WTC11 (cell line): ENCODE results near the gene CFAP74. TPM values are rescaled to one million over a fixed set of nuclear protein-coding genes. Genes with fewer than 3 reads are reported as not detected.

Experiments used
- ATAC-seq: fragments of 200-7000 bp; cut with Tn5 transposase; 2 replicates; pipeline ENCODE4 v1.10.0; 2021; ENCODE audit warnings: mild to moderate bottlenecking, moderate library complexity
- CTCF ChIA-PET: fragments of 300-600 bp; sonication (Branson Sonifier 250); formaldehyde crosslinking; loops from one replicate; lab custom pipeline; 2021; ENCODE audit warnings: antibody characterized with exemption; lab: Charles Lee
- POLR2A ChIA-PET: fragments of 350-600 bp; sonication (Branson Sonifier 250); formaldehyde crosslinking; loops from one replicate; lab custom pipeline; 2021; ENCODE audit warnings: antibody characterized with exemption; lab: Charles Lee
- DNase-seq: peaks from one replicate; pipeline ENCODE4 v3.0.0; 2021; ENCODE audit warnings: low spot score
- H3K27ac Mint-ChIP-seq: 2 replicates; pipeline ENCODE4 v1.8.0; 2021; ENCODE audit warnings: mixed read lengths
- H3K27me3 Mint-ChIP-seq: 2 replicates; pipeline ENCODE4 v1.8.0; 2021; ENCODE audit warnings: low read depth, mild to moderate bottlenecking, moderate library complexity, mixed read lengths
- H3K36me3 Mint-ChIP-seq: 2 replicates; pipeline ENCODE4 v1.8.0; 2021; ENCODE audit warnings: mixed read lengths
- H3K4me1 Mint-ChIP-seq: 2 replicates; pipeline ENCODE4 v1.8.0; 2022; ENCODE audit warnings: mixed read lengths
- H3K4me3 Mint-ChIP-seq: 2 replicates; pipeline ENCODE4 v1.8.0; 2021; ENCODE audit warnings: mild to moderate bottlenecking, moderate library complexity, mixed read lengths
- H3K9me3 Mint-ChIP-seq: 2 replicates; pipeline ENCODE4 v1.8.0; 2021; ENCODE audit warnings: mixed read lengths
- AFF4 ChIP-seq: sonication (generic); formaldehyde crosslinking; IDR thresholded peaks from 2 replicates; pipeline ENCODE4 v1.8.1; 2023; ENCODE audit warnings: mild to moderate bottlenecking, missing genetic modification reagents, borderline replicate concordance
- CREM ChIP-seq: sonication (generic); formaldehyde crosslinking; IDR thresholded peaks from 2 replicates; pipeline ENCODE4 v1.8.1; 2022; ENCODE audit warnings: mild to moderate bottlenecking, missing genetic modification reagents, moderate library complexity
- ESRRA ChIP-seq: sonication (generic); formaldehyde crosslinking; IDR thresholded peaks from 2 replicates; pipeline ENCODE4 v1.8.1; 2022; ENCODE audit warnings: mild to moderate bottlenecking, missing genetic modification reagents, borderline replicate concordance
- HMGA2 ChIP-seq: fragments of 250-450 bp; sonication (Bioruptor Pico); IDR thresholded peaks from 2 replicates; pipeline ENCODE4 v1.4.0; 2021; ENCODE audit warnings: mild to moderate bottlenecking, moderate library complexity
- RORB ChIP-seq: fragments of 250-450 bp; sonication (Bioruptor Pico); IDR thresholded peaks from 2 replicates; pipeline ENCODE4 v1.9.0; 2021; ENCODE audit warnings: mild to moderate bottlenecking
- TP53 ChIP-seq: sonication (generic); formaldehyde crosslinking; IDR thresholded peaks from 2 replicates; pipeline ENCODE4 v1.8.1; 2023; ENCODE audit warnings: mild to moderate bottlenecking, missing genetic modification reagents
- USF2 ChIP-seq: sonication (generic); formaldehyde crosslinking; IDR thresholded peaks from 2 replicates; pipeline ENCODE4 v1.8.1; 2023; ENCODE audit warnings: mild to moderate bottlenecking, missing genetic modification reagents, moderate library complexity
- ZBTB21 ChIP-seq: sonication (generic); formaldehyde crosslinking; IDR thresholded peaks from 2 replicates; pipeline ENCODE4 v1.8.1; 2023; ENCODE audit warnings: mild to moderate bottlenecking, missing genetic modification reagents, borderline replicate concordance
- ZMAT4 ChIP-seq: fragments of 250-450 bp; sonication (Bioruptor Pico); IDR thresholded peaks from 2 replicates; pipeline ENCODE4 v1.9.0; 2021; ENCODE audit warnings: mild to moderate bottlenecking
- ZNF121 ChIP-seq: sonication (generic); formaldehyde crosslinking; IDR thresholded peaks from 2 replicates; pipeline ENCODE4 v1.8.0; 2023; ENCODE audit warnings: missing genetic modification reagents
- ZNF138 ChIP-seq: sonication (generic); formaldehyde crosslinking; conservative IDR thresholded peaks from 2 replicates; pipeline ENCODE4 v1.8.1; 2022; ENCODE audit warnings: mild to moderate bottlenecking, moderate library complexity, missing genetic modification reagents
- ZNF232 ChIP-seq: sonication (generic); formaldehyde crosslinking; IDR thresholded peaks from 2 replicates; pipeline ENCODE4 v1.8.0; 2022; ENCODE audit warnings: mild to moderate bottlenecking, missing genetic modification reagents
- ZNF263 ChIP-seq: sonication (generic); formaldehyde crosslinking; IDR thresholded peaks from 2 replicates; pipeline ENCODE4 v1.8.1; 2022; ENCODE audit warnings: low read depth, mild to moderate bottlenecking, moderate library complexity, missing genetic modification reagents
- ZNF396 ChIP-seq: fragments of 250-450 bp; sonication (Bioruptor Pico); IDR thresholded peaks from 2 replicates; pipeline ENCODE4 v1.8.0; 2021; ENCODE audit warnings: mild to moderate bottlenecking, moderate library complexity, borderline replicate concordance
- ZNF425 ChIP-seq: fragments of 250-450 bp; sonication (Bioruptor Pico); conservative IDR thresholded peaks from 2 replicates; pipeline ENCODE4 v1.9.0; 2021; ENCODE audit warnings: mild to moderate bottlenecking
- ZSCAN18 ChIP-seq: fragments of 250-450 bp; sonication (Bioruptor Pico); IDR thresholded peaks from 2 replicates; pipeline ENCODE4 v2.1.2; 2022; ENCODE audit warnings: mild to moderate bottlenecking, moderate library complexity
- total RNA-seq: library from RNA; stranded (reverse); gene quantifications from 3 replicates; pipeline ENCODE4 v1.2.3, GENCODE V29; 2021
- TF ChIP-seq, protein P1 (sequence below): sonication (generic); formaldehyde crosslinking; IDR thresholded peaks from 2 replicates; pipeline ENCODE4 v1.8.1; 2022; ENCODE audit warnings: missing genetic modification reagents, borderline replicate concordance
- TF ChIP-seq, protein P2 (sequence below): sonication (generic); formaldehyde crosslinking; conservative IDR thresholded peaks from 2 replicates; pipeline ENCODE4 v1.8.1; 2023; ENCODE audit warnings: mild to moderate bottlenecking, low read depth, missing genetic modification reagents, moderate library complexity
- TF ChIP-seq, protein P3 (sequence below): sonication (generic); formaldehyde crosslinking; IDR thresholded peaks from 2 replicates; pipeline ENCODE4 v1.8.1; 2022; ENCODE audit warnings: low read depth, mild to moderate bottlenecking, moderate library complexity, missing genetic modification reagents, borderline replicate concordance
- TF ChIP-seq, protein P4 (sequence below): fragments of 250-450 bp; sonication (Bioruptor Pico); IDR thresholded peaks from 2 replicates; pipeline ENCODE4 v1.9.0; 2021; ENCODE audit warnings: moderate library complexity, mild to moderate bottlenecking, inconsistent platforms, borderline replicate concordance

The CFAP74 gene
- total RNA-seq, 1 experiment from 2014 or later: 0.35 TPM

- DNase-seq (no peak), ATAC-seq (no peak)
- Mint-ChIP-seq H3K4me3 (no peak overlapping the region), H3K9me3 (peaks cover 6% of the 10 kb centered on the region)
- TF ChIP-seq, protein P1, sequence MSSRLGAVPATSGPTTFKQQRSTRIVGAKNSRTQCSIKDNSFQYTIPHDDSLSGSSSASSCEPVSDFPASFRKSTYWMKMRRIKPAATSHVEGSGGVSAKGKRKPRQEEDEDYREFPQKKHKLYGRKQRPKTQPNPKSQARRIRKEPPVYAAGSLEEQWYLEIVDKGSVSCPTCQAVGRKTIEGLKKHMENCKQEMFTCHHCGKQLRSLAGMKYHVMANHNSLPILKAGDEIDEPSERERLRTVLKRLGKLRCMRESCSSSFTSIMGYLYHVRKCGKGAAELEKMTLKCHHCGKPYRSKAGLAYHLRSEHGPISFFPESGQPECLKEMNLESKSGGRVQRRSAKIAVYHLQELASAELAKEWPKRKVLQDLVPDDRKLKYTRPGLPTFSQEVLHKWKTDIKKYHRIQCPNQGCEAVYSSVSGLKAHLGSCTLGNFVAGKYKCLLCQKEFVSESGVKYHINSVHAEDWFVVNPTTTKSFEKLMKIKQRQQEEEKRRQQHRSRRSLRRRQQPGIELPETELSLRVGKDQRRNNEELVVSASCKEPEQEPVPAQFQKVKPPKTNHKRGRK: no peak
- TF ChIP-seq ZMAT4 (CRISPR knock-in tag) (no peak), RORB (CRISPR knock-in tag) (no peak), USF2 (CRISPR knock-in tag) (no peak), ZNF396 (CRISPR knock-in tag) (no peak), ZNF138 (CRISPR knock-in tag) (no peak), ZNF121 (CRISPR knock-in tag) (no peak), ZBTB21 (no peak), ZNF425 (CRISPR knock-in tag) (no peak), TP53 (CRISPR knock-in tag) (no peak), HMGA2 (CRISPR knock-in tag) (no peak), ESRRA (CRISPR knock-in tag) (no peak), ZNF232 (CRISPR knock-in tag) (no peak), ZNF263 (CRISPR knock-in tag) (no peak), CREM (CRISPR knock-in tag) (no peak), AFF4 (CRISPR knock-in tag) (no peak), ZSCAN18 (no peak)
- TF ChIP-seq, protein P2, sequence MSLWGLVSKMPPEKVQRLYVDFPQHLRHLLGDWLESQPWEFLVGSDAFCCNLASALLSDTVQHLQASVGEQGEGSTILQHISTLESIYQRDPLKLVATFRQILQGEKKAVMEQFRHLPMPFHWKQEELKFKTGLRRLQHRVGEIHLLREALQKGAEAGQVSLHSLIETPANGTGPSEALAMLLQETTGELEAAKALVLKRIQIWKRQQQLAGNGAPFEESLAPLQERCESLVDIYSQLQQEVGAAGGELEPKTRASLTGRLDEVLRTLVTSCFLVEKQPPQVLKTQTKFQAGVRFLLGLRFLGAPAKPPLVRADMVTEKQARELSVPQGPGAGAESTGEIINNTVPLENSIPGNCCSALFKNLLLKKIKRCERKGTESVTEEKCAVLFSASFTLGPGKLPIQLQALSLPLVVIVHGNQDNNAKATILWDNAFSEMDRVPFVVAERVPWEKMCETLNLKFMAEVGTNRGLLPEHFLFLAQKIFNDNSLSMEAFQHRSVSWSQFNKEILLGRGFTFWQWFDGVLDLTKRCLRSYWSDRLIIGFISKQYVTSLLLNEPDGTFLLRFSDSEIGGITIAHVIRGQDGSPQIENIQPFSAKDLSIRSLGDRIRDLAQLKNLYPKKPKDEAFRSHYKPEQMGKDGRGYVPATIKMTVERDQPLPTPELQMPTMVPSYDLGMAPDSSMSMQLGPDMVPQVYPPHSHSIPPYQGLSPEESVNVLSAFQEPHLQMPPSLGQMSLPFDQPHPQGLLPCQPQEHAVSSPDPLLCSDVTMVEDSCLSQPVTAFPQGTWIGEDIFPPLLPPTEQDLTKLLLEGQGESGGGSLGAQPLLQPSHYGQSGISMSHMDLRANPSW (CRISPR knock-in tag): no peak
- TF ChIP-seq, protein P3, sequence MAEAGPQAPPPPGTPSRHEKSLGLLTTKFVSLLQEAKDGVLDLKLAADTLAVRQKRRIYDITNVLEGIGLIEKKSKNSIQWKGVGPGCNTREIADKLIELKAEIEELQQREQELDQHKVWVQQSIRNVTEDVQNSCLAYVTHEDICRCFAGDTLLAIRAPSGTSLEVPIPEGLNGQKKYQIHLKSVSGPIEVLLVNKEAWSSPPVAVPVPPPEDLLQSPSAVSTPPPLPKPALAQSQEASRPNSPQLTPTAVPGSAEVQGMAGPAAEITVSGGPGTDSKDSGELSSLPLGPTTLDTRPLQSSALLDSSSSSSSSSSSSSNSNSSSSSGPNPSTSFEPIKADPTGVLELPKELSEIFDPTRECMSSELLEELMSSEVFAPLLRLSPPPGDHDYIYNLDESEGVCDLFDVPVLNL (CRISPR knock-in tag): no peak
- TF ChIP-seq, protein P4, sequence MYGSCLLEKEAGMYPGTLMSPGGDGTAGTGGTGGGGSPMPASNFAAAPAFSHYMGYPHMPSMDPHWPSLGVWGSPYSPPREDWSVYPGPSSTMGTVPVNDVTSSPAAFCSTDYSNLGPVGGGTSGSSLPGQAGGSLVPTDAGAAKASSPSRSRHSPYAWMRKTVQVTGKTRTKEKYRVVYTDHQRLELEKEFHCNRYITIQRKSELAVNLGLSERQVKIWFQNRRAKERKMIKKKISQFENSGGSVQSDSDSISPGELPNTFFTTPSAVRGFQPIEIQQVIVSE (CRISPR knock-in tag): no peak
- TF ChIP-seq, all 79 proteins: peak for 0
- Mint-ChIP-seq H3K27ac (no peak overlapping the region), H3K27me3 (no peaks in the 10 kb centered on the region), H3K4me1 (peaks cover 4% of the 10 kb centered on the region; the same call in 1 of the 2 replicates), H3K36me3 (no peaks in the 10 kb centered on the region; the same call in 1 of the 2 replicates)
- ChIA-PET POLR2A (no interaction called here), CTCF (interaction anchor here (1.1 kb wide), 1 partner anchor 105 kb away, joined by 3 read pairs; no protein-coding TSS in a partner anchor)
These were observed 64.1 kb downstream of the CFAP74 start for GRCh38 chr1:1939296-1940122.
